Upper lobe of left lung (tissue), 6 donors: Measurements from ENCODE around the gene FUT8. TPM values are rescaled to one million over a fixed set of nuclear protein-coding genes. Genes with fewer than 3 reads are reported as not detected.

ENCODE experiments used
- ATAC-seq, 2 donors: fragments of 200-7000 bp; cut with Tn5 transposase; one replicate each; pipeline ENCODE4 v1.9.1; 2022; ENCODE audit warnings: mild to moderate bottlenecking in 2 of 2, moderate library complexity in 2 of 2; ENCODE audit not compliant: low FRiP score in 2 of 2
- DNase-seq, 2 donors: peaks; one replicate each; pipeline ENCODE4 v3.0.0-alpha.2; 2019 to 2020
- H3K27ac ChIP-seq, 4 donors: fragments of 200-600 bp; sonication (generic); one replicate each; pipeline ENCODE4 v1.5.1; 2016 to 2019
- H3K27me3 ChIP-seq, 4 donors: fragments of 200-600 bp; sonication (generic); one replicate each; pipeline ENCODE4 v1.5.1; 2017 to 2019
- H3K36me3 ChIP-seq, 4 donors: fragments of 200-600 bp; sonication (generic); one replicate each; pipeline ENCODE4 v1.5.1; 2016 to 2019
- H3K4me1 ChIP-seq, 4 donors: fragments of 200-600 bp; sonication (generic); one replicate each; pipeline ENCODE4 v1.5.1; 2018 to 2019
- H3K4me3 ChIP-seq, 4 donors: fragments of 200-600 bp; sonication (generic); one replicate each; pipeline ENCODE4 v1.5.1; 2017 to 2019; ENCODE audit warnings: mild to moderate bottlenecking in 2 of 4, moderate library complexity in 1 of 4
- H3K9me3 ChIP-seq, 4 donors: fragments of 200-600 bp; sonication (generic); one replicate each; pipeline ENCODE4 v1.5.1; 2018 to 2019
- CTCF ChIP-seq, 6 experiments: fragments of 450-650 bp in 4 of 6; fragments of 200-600 bp in 2 of 6; sonication (generic) in 2 of 6; IDR thresholded peaks; one replicate each; pipeline ENCODE4 v1.5.1; 2016 to 2019; ENCODE audit warnings: antibody characterized with exemption in 6 of 6
- EP300 ChIP-seq, 4 donors: sonication (generic); formaldehyde crosslinking; IDR thresholded peaks; one replicate each; pipeline ENCODE4 v1.5.1; 2017; ENCODE audit warnings: antibody characterized with exemption in 4 of 4, control low read depth in 2 of 4
- POLR2A ChIP-seq, 4 donors: fragments of 450-650 bp; IDR thresholded peaks; one replicate each; pipeline ENCODE4 v1.5.1; 2016 to 2017; ENCODE audit warnings: antibody characterized with exemption in 4 of 4, mild to moderate bottlenecking in 2 of 4
- POLR2AphosphoS5 ChIP-seq, 2 donors: sonication (generic); formaldehyde crosslinking; IDR thresholded peaks; one replicate each; pipeline ENCODE4 v1.5.1; 2017; ENCODE audit warnings: antibody characterized with exemption in 2 of 2
- WGBS, 2 donors: methylation state at CpG; one replicate each; pipeline ENCODE4 v1.1.5; 2017 to 2018; 5-methylcytosine and 5-hydroxymethylcytosine counted together
- total RNA-seq, 6 donors: library from RNA; depleted of rRNA in 4 of 6; stranded (reverse); fragments of >200 nt in 4 of 6; gene quantifications; one replicate each; pipeline versions ENCODE4 v1.1.0 to v1.2.1, GENCODE V29; 2016 to 2021
- donor health status: DM: no; HTN: no; CAD: no; lungs with moderate emphysema.
- donor health status: DM: no; HTN: yes; CAD: no; lungs with severe emphysema.

The FUT8 gene
- total RNA-seq, 6 donors from 2014 or later: 17.3 to 38.8 (median 29.1) TPM

DNA sequence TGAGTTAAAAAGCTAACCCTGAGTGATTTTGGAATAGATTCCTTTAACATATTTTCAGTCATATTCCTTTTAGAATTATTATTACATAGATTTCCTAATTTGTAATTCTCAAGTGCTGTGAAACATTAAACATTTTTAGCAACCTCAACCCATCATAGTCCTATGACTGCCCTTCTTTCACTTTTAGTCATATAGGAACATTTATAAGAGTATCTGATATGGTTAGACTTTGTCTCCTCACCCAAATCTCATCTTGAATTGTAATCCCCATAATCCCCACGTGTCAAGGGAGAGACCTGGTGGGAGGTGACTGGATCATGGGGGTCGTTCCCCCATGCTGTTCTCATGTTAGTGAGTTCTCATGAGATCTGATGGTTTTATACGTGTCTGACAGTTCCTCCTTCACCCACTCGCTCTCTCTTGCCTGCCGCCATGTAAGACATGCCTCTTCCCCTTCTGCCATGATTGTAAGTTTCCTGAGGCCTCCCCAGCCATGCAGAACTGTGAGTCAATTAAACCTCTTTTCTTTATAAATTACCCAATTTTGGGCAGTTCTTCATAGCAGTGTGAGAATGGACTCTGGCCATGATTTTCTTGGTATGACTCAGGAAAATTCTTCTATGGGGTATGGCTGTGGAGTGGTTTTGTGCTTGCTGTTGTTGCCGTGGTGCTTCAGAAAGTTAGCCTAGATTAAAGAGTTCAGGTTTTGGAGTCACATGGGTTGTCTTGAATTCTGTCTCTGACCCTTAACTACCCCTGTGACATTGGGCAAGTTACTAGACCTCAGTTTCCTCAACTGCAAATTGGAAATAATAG is 83.9 kb downstream of the FUT8 start:
- Histone ChIP-seq H3K27ac (no peak overlapping the region), H3K4me3 (no peak overlapping the region), H3K27me3 (no peaks in the 10 kb centered on the region), H3K9me3 (no peaks in the 10 kb centered on the region), H3K4me1 (no peaks in the 10 kb centered on the region), H3K36me3 (no peaks in the 10 kb centered on the region)
- no peak for ATAC-seq
- TF ChIP-seq EP300 (IDR thresholded peaks at IDR 0.05) (no peak), CTCF (IDR thresholded peaks at IDR 0.05) (no peak), POLR2AphosphoS5 (IDR thresholded peaks at IDR 0.05) (no peak), POLR2A (IDR thresholded peaks at IDR 0.05) (no peak)
- WGBS, 2 donors: 90 to 96% methylated on average over 6 of the region's 6 CpGs
- no peak for DNase-seq

DNA sequence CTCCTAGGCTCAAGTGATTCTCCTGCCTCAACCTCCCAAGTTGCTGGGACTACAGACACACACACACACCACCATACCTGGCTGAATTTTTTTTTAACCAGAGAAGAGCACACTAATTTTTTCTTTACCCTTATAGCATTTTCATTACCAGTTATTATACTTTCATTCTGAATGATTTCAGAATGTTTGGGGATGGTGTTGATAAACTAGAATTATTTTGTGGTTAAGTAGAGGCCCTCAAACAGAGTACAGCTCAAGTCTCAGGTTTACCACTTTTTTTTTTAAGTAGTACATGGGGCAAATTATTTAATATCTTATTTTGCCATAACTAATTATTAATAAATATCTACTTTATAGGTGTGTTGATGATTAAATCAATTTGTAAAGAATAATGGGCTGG is 86.6 kb downstream of the FUT8 start:
- no peaks in the 10 kb centered on the region for H3K36me3 ChIP-seq
- no peak for ATAC-seq
- DNase-seq: no peak
- no peaks in the 10 kb centered on the region for H3K4me1 ChIP-seq
- H3K4me3 ChIP-seq: no peak overlapping the region
- no peak overlapping the region for H3K27ac ChIP-seq
- H3K9me3 ChIP-seq: no peaks in the 10 kb centered on the region
- TF ChIP-seq POLR2A (IDR thresholded peaks at IDR 0.05) (no peak), CTCF (IDR thresholded peaks at IDR 0.05) (no peak), POLR2AphosphoS5 (IDR thresholded peaks at IDR 0.05) (no peak), EP300 (IDR thresholded peaks at IDR 0.05) (no peak)
- no peaks in the 10 kb centered on the region for H3K27me3 ChIP-seq

DNA sequence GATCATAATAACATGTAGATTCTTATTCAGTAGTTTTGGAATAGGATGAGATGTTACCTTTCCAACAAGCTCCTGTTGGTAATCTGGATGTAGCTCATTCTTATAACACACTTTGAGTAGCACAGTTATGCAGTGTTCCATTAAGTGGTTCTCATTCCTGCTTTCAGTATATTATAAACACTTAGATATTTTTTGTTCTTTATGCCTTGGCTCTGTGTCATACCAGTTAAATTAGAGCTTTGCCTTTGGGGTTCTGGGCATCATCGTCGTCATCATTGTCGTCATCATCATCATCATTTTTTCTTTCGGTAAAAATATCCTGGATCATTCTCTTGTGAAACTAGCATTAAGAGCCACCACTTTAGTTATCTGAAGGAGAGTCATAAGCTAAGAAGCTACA is 87.5 kb downstream of the FUT8 start:
- no peak for ATAC-seq
- H3K9me3 ChIP-seq: no peaks in the 10 kb centered on the region
- no peaks in the 10 kb centered on the region for H3K36me3 ChIP-seq
- no peak overlapping the region for H3K27ac ChIP-seq
- DNase-seq: no peak
- no peak overlapping the region for H3K4me3 ChIP-seq
- WGBS, 2 donors: 97 to 100% methylated on average over 4 of the region's 4 CpGs
- TF ChIP-seq EP300 (IDR thresholded peaks at IDR 0.05) (no peak), POLR2AphosphoS5 (IDR thresholded peaks at IDR 0.05) (no peak), CTCF (IDR thresholded peaks at IDR 0.05) (no peak), POLR2A (IDR thresholded peaks at IDR 0.05) (no peak)
- H3K4me1 ChIP-seq: no peaks in the 10 kb centered on the region
- no peaks in the 10 kb centered on the region for H3K27me3 ChIP-seq

- DNase-seq (no peak), ATAC-seq (no peak)
- H3K27me3 ChIP-seq: no peaks in the 10 kb centered on the region
- no peaks in the 10 kb centered on the region for H3K36me3 ChIP-seq
- no peak overlapping the region for H3K27ac ChIP-seq
- no peak overlapping the region for H3K4me3 ChIP-seq
- no peak for TF ChIP-seq EP300 (IDR thresholded peaks at IDR 0.05)
- TF ChIP-seq CTCF (IDR thresholded peaks at IDR 0.05): no peak
- no peak for TF ChIP-seq POLR2A (IDR thresholded peaks at IDR 0.05)
- TF ChIP-seq POLR2AphosphoS5 (IDR thresholded peaks at IDR 0.05): no peak
- H3K4me1 ChIP-seq: no peaks in the 10 kb centered on the region
- H3K9me3 ChIP-seq: no peaks in the 10 kb centered on the region
Observed at GRCh38 chr14:65501328-65501727, 88.8 kb downstream of the FUT8 start.

GRCh38 chr14:65502676-65503124 is 90.2 kb downstream of the FUT8 start:
- TF ChIP-seq POLR2A (IDR thresholded peaks at IDR 0.05) (no peak), POLR2AphosphoS5 (IDR thresholded peaks at IDR 0.05) (no peak), EP300 (IDR thresholded peaks at IDR 0.05) (no peak), CTCF (IDR thresholded peaks at IDR 0.05) (no peak)
- DNase-seq: no peak
- H3K27ac ChIP-seq: no peak overlapping the region
- ATAC-seq: no peak
- H3K4me1 ChIP-seq: no peaks in the 10 kb centered on the region
- no peaks in the 10 kb centered on the region for H3K27me3 ChIP-seq
- no peaks in the 10 kb centered on the region for H3K9me3 ChIP-seq
- WGBS, 2 donors: 55 to 66% methylated on average over 1 of the region's 1 CpG
- no peak overlapping the region for H3K4me3 ChIP-seq
- H3K36me3 ChIP-seq: no peaks in the 10 kb centered on the region
